Heart left ventricle (tissue), 13 donors: ENCODE data around the gene MYO16.

ENCODE experiments used
- CTCF ChIP-seq, 12 donors: fragments of 200-600 bp; sonication (generic) in 4 of 12; IDR thresholded peaks; one replicate each; pipeline versions ENCODE4 v1.5.0 to v1.8.0; 2018 to 2022; ENCODE audit warnings: antibody characterized with exemption in 12 of 12, mild to moderate bottlenecking in 5 of 12
- POLR2A ChIP-seq, 2 donors: fragments of 450-650 bp; IDR thresholded peaks; one replicate each; pipeline ENCODE4 v1.6.1; 2017; ENCODE audit warnings: antibody characterized with exemption in 2 of 2, mild to moderate bottlenecking in 2 of 2, moderate library complexity in 2 of 2
- donor health status: ischemic (EF 13 %, LVEDD 7.1; RV severe dilation, severe dysfunction).
- donor health status: DM: no; HTN: yes; CAD: no.
- donor health status: DM: no; HTN: no; CAD: no.
- donor health status: ischemic (EF 25% LVEDD 6.9; RV normal size, moderate dysfunction).
- donor health status: ischemic (EF 25% LVEDD 5.7; RV mildly dilated, moderate dysfunction).
- donor health status: ischemic (EF 35%, LVEDD 5.7; RV mildly dilated, moderate dysfunction).
- donor health status: nonischemic (EF 11% LVEDD 7.7; RV severe dilation, severe dysfunction).
- donor health status: DM: yes; HTN: yes; CAD: no.
- donor health status: PGD.
- donor health status: ischemic (EF 29% LVEDD 5.4; RV normal size, mild dysfunction).
- donor health status: nonischemic (EF 23%, LVEDD 6.1; RV moderate dilation, normal function).

- TF ChIP-seq CTCF (IDR thresholded peaks at IDR 0.05) (no peak), POLR2A (IDR thresholded peaks at IDR 0.05) (no peak)
Observed at GRCh38 chr13:108779308-108779707, 149.9 kb downstream of the MYO16 start.
